Left ventricle myocardium inferior (tissue), 1 donor: ENCODE results near the gene FOXD1. TPM values are rescaled to one million over a fixed set of nuclear protein-coding genes. Genes with fewer than 3 reads are reported as not detected.

Source experiments
- DNase-seq: peaks from one replicate; pipeline ENCODE4 v3.0.0-alpha.2; 2020
- H3K27ac ChIP-seq: fragments of 200-600 bp; replicated peaks from 2 replicates; pipeline ENCODE4 v1.8.0; 2021
- H3K27me3 ChIP-seq: fragments of 200-600 bp; 2 replicates; pipeline ENCODE4 v1.8.0; 2021; ENCODE audit warnings: low read depth
- H3K36me3 ChIP-seq: fragments of 200-600 bp; 2 replicates; pipeline ENCODE4 v1.8.0; 2021
- H3K4me1 ChIP-seq: fragments of 200-600 bp; 2 replicates; pipeline ENCODE4 v1.8.0; 2021
- H3K4me3 ChIP-seq: fragments of 200-600 bp; 2 replicates; pipeline ENCODE4 v1.8.0; 2021; ENCODE audit warnings: mild to moderate bottlenecking, moderate library complexity
- H3K9me3 ChIP-seq: fragments of 200-600 bp; replicated peaks from 2 replicates; pipeline ENCODE4 v1.8.0; 2021
- intact Hi-C: fragments of 100-400 bp; cut with micrococcal nuclease; formaldehyde crosslinking; loops from one replicate; pipeline ENCODE4 v1.11.0; 2022
- long read RNA-seq: library from polyadenylated mRNA; unstranded; transcript quantifications from one replicate; pipeline ENCODE4 v2.0.0, GENCODE V29; 2021
- total RNA-seq: library from RNA; stranded (reverse); fragmentation: NEBNext Ultra II Directional; extraction: Animal tissue kit (Norgen Biotek cat#: 25700); gene quantifications from one replicate; pipeline ENCODE4 v1.2.1, GENCODE V29; 2021
- TF ChIP-seq, protein P1 (sequence below): fragments of 200-600 bp; IDR thresholded peaks from 2 replicates; pipeline ENCODE4 v1.8.0; 2021; ENCODE audit warnings: antibody characterized with exemption, mild to moderate bottlenecking, borderline replicate concordance
- donor health status: DM: no; HTN: yes; CAD: no; lungs with severe emphysema.

Gene FOXD1
- total RNA-seq: 0.19 TPM
- long read RNA-seq: 0 reads

DNA sequence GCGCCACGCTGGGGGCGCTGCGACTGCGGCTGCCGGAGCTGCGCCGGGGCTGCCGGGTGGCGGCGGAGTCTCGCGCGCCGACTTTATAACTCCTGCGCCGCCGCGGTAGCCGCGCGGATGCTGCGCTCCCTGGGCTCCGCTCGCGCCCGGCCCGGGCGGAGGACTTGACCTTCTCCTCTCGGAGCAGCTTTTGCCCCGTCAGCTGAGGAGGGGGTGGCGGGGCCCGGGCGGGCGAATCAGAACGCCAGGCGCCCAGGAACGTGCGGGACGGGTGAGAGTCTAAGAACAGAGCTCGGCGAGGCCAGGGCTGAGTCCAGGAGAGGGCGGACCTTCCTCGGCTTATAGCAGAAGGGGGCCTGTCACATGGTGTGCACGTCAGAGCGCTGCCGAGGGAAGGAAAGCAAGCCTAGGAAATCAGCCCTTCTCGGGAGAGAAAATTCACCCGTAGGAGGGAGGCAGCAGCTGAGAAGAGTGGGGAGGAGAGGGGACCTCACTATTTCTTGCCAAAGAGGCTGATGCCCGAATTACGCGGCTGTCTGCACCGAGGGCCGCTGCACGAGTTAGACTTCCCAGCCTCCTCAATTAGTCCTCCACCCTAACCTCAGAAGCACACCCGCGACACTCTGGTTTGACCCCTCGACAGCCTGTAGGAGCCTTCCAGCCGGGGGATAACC is at the start of gene FOXD1:
Gene FOXD1 (minus strand): TSS at position 315 of the 674 bp plus-strand sequence. CDS start 415 bp downstream, outside the sequence.
- peaks cover 23% of the 10 kb centered on the region for H3K4me1 ChIP-seq
- H3K9me3 ChIP-seq: no peaks in the 10 kb centered on the region
- peak; percentile 43 for DNase-seq
- intact Hi-C loops: no loop called here
- no peak within 1 kb of the TSS for H3K27ac ChIP-seq
- TF ChIP-seq, protein P1, sequence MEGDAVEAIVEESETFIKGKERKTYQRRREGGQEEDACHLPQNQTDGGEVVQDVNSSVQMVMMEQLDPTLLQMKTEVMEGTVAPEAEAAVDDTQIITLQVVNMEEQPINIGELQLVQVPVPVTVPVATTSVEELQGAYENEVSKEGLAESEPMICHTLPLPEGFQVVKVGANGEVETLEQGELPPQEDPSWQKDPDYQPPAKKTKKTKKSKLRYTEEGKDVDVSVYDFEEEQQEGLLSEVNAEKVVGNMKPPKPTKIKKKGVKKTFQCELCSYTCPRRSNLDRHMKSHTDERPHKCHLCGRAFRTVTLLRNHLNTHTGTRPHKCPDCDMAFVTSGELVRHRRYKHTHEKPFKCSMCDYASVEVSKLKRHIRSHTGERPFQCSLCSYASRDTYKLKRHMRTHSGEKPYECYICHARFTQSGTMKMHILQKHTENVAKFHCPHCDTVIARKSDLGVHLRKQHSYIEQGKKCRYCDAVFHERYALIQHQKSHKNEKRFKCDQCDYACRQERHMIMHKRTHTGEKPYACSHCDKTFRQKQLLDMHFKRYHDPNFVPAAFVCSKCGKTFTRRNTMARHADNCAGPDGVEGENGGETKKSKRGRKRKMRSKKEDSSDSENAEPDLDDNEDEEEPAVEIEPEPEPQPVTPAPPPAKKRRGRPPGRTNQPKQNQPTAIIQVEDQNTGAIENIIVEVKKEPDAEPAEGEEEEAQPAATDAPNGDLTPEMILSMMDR: no peak
- peaks cover 95% of the 10 kb centered on the region for H3K27me3 ChIP-seq
- H3K36me3 ChIP-seq: no peaks in the 10 kb centered on the region
- peak within 1 kb of the TSS; percentile 62 for H3K4me3 ChIP-seq

GRCh38 chr5:73497497-73498056 is 49.0 kb upstream of the FOXD1 start:
- TF ChIP-seq, protein P1: no peak
- H3K27me3 ChIP-seq: no peaks in the 10 kb centered on the region
- H3K36me3 ChIP-seq: peaks cover 26% of the 10 kb centered on the region
- intact Hi-C loops: no loop called here
- no peak for DNase-seq
- H3K4me3 ChIP-seq: peak overlapping the region; percentile 93
- H3K27ac ChIP-seq: peak overlapping the region; percentile 91
- H3K4me1 ChIP-seq: peaks cover 41% of the 10 kb centered on the region
- H3K9me3 ChIP-seq: no peaks in the 10 kb centered on the region

GRCh38 chr5:73496984-73497457 is 48.4 kb upstream of the FOXD1 start:
- Histone ChIP-seq H3K27ac (peak overlapping the region; percentile 91), H3K4me1 (peaks cover 41% of the 10 kb centered on the region), H3K27me3 (peaks cover 5% of the 10 kb centered on the region), H3K4me3 (peak overlapping the region; percentile 93), H3K36me3 (peaks cover 21% of the 10 kb centered on the region), H3K9me3 (no peaks in the 10 kb centered on the region)
- intact Hi-C loops: no loop called here
- TF ChIP-seq, protein P1: no peak
- no peak for DNase-seq

DNA sequence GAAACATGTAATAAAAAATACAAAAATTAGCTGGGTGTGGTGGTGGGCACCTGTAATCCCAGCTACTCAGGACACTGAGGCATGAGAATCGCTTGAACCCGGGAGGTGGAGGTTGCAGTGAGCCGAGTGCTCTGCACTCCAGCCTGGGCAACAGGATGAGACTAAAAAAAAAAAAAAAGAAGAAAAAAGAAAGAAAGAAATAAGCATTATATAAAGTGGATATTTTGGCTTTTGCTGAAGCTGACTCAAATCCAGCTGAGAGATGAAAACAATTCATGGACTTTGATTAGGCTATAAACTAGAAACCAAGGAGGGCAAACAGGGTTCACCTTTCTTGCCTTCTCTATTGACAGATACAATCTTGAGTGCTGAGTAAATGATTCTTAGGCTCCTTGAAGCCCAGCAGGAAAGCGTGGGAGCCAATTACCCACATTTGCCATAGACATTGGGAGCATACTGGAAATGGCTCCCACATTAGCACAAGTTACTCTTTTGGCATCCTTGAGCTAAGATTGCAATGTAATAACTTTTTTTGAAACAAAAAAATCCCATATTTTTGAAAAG is 47.3 kb upstream of the FOXD1 start:
- Histone ChIP-seq H3K4me1 (peaks cover 38% of the 10 kb centered on the region), H3K9me3 (no peaks in the 10 kb centered on the region), H3K27me3 (peaks cover 8% of the 10 kb centered on the region), H3K36me3 (peaks cover 11% of the 10 kb centered on the region), H3K27ac (no peak overlapping the region), H3K4me3 (no peak overlapping the region)
- no peak for DNase-seq
- intact Hi-C loops: no loop called here
- TF ChIP-seq, protein P1: no peak

GRCh38 chr5:73494721-73495120 is 46.1 kb upstream of the FOXD1 start:
- no peak for DNase-seq
- Histone ChIP-seq H3K9me3 (no peaks in the 10 kb centered on the region), H3K4me3 (no peak overlapping the region), H3K27ac (no peak overlapping the region), H3K27me3 (peaks cover 15% of the 10 kb centered on the region), H3K36me3 (peaks cover under 1% of the 10 kb centered on the region), H3K4me1 (peaks cover 27% of the 10 kb centered on the region)
- TF ChIP-seq, protein P1: no peak
- intact Hi-C loops: no loop called here
